Measurements from ENCODE around the gene MAP3K7CL.

GRCh38 chr21:29082046-29082815, 48.2 kb upstream of the MAP3K7CL start:
- TF ChIP-seq, protein P1, sequence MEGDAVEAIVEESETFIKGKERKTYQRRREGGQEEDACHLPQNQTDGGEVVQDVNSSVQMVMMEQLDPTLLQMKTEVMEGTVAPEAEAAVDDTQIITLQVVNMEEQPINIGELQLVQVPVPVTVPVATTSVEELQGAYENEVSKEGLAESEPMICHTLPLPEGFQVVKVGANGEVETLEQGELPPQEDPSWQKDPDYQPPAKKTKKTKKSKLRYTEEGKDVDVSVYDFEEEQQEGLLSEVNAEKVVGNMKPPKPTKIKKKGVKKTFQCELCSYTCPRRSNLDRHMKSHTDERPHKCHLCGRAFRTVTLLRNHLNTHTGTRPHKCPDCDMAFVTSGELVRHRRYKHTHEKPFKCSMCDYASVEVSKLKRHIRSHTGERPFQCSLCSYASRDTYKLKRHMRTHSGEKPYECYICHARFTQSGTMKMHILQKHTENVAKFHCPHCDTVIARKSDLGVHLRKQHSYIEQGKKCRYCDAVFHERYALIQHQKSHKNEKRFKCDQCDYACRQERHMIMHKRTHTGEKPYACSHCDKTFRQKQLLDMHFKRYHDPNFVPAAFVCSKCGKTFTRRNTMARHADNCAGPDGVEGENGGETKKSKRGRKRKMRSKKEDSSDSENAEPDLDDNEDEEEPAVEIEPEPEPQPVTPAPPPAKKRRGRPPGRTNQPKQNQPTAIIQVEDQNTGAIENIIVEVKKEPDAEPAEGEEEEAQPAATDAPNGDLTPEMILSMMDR (IDR thresholded peaks at IDR 0.05), result no peak
- TF ChIP-seq EP300 (IDR thresholded peaks at IDR 0.05), result no peak
- no peak for TF ChIP-seq POLR2AphosphoS5 (IDR thresholded peaks at IDR 0.05)
- TF ChIP-seq POLR2A (IDR thresholded peaks at IDR 0.05), result no peak
